Tibial artery (tissue), 4 donors: ENCODE data around the gene ABLIM2.

Source experiments
- DNase-seq, 2 donors: peaks; one replicate each; pipeline ENCODE4 v3.0.0-alpha.2; 2019
- H3K27ac ChIP-seq, 2 donors: fragments of 200-600 bp; sonication (generic) in 1 of 2; 1 replicate in 1 of 2; 2 replicates in 1 of 2; pipeline ENCODE4 v1.5.1; 2018 to 2019; ENCODE audit warnings: mild to moderate bottlenecking in 1 of 2
- H3K27me3 ChIP-seq, 2 donors: fragments of 200-600 bp; sonication (generic) in 1 of 2; one replicate each; pipeline versions ENCODE4 v1.5.1 to v1.6.0; 2016 to 2019
- H3K36me3 ChIP-seq, 3 donors: fragments of 200-600 bp; sonication (generic) in 2 of 3; one replicate each; pipeline ENCODE4 v1.5.1; 2016 to 2019; ENCODE audit warnings: mild to moderate bottlenecking in 2 of 3
- H3K4me1 ChIP-seq, 4 donors: fragments of 200-600 bp; sonication (generic) in 2 of 4; 1 replicate in 3 of 4; 2 replicates in 1 of 4; pipeline ENCODE4 v1.5.1; 2016 to 2019
- H3K4me3 ChIP-seq, 2 donors: fragments of 200-600 bp; sonication (generic) in 1 of 2; 1 replicate in 1 of 2; 2 replicates in 1 of 2; pipeline ENCODE4 v1.5.1; 2018 to 2019; ENCODE audit warnings: mild to moderate bottlenecking in 2 of 2
- H3K9me3 ChIP-seq, 3 donors: fragments of 200-600 bp; sonication (generic) in 1 of 3; one replicate each; pipeline ENCODE4 v1.5.1; 2016 to 2019
- intact Hi-C: fragments of 100-400 bp; cut with DNase I; formaldehyde crosslinking; loops from one replicate; pipeline ENCODE4 v1.15.0; 2023; ENCODE audit warnings: low total_unique reads
- TF ChIP-seq, protein P1 (sequence below), 2 experiments: fragments of 200-600 bp in 1 of 2; fragments of 450-650 bp in 1 of 2; IDR thresholded peaks; one replicate each; pipeline ENCODE4 v1.5.1; 2017 to 2019; ENCODE audit warnings: antibody characterized with exemption in 2 of 2, mild to moderate bottlenecking in 1 of 2, moderate library complexity in 1 of 2

The ABLIM2 gene

DNA sequence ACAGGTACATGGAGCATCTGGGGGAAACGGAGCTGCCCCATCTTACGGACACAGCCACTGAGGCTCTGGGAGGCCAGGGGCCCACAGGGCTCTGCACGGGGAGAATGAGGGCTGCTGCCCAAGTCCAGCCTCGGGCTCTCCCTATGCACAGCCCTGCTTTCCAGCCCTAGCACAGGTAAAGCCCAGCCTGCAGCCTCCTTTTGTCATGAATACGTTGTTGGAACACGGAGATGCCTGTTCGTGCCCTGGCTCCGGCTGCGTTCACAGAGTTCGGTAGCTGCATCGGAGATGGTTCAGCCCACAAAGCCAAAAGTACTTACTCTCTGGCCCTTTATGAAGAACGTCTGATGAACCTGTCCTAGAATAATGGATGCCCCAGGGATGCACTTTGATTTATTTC lies 150.2 kb downstream of the ABLIM2 start:
- no peak overlapping the region for H3K4me3 ChIP-seq
- no peaks in the 10 kb centered on the region for H3K27me3 ChIP-seq
- intact Hi-C loops, result no loop called here
- peaks cover 7 to 9% (median 8%) of the 10 kb centered on the region in 3 donors for H3K36me3 ChIP-seq
- no peaks in the 10 kb centered on the region for H3K9me3 ChIP-seq
- no peak for DNase-seq
- peaks cover 0 to 8% (median 0%) of the 10 kb centered on the region in 4 donors for H3K4me1 ChIP-seq
- H3K27ac ChIP-seq, result no peak overlapping the region
- TF ChIP-seq, protein P1, sequence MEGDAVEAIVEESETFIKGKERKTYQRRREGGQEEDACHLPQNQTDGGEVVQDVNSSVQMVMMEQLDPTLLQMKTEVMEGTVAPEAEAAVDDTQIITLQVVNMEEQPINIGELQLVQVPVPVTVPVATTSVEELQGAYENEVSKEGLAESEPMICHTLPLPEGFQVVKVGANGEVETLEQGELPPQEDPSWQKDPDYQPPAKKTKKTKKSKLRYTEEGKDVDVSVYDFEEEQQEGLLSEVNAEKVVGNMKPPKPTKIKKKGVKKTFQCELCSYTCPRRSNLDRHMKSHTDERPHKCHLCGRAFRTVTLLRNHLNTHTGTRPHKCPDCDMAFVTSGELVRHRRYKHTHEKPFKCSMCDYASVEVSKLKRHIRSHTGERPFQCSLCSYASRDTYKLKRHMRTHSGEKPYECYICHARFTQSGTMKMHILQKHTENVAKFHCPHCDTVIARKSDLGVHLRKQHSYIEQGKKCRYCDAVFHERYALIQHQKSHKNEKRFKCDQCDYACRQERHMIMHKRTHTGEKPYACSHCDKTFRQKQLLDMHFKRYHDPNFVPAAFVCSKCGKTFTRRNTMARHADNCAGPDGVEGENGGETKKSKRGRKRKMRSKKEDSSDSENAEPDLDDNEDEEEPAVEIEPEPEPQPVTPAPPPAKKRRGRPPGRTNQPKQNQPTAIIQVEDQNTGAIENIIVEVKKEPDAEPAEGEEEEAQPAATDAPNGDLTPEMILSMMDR (IDR thresholded peaks at IDR 0.05), result no peak

DNA sequence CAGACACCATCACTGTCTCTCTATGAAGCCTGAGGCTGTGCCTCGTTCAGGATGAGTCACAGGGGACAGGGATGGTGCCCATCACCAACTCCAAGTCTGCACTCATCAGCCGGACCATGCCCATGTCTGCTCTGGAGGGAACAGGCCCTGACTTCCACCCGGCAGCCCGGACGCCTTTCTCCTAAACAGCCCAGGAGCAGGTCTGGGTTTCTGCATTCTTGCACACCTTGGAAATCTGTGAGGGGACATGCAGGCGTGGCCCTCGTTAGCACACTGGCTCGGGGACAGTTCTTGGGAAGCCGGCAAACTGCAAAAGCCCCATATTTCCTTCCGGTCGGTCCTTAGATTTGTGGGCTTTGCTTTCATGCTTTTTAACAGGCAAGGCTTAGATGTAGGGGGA lies 151.0 kb downstream of the ABLIM2 start:
- intact Hi-C loops, result no loop called here
- peaks cover 7 to 9% (median 8%) of the 10 kb centered on the region in 3 donors for H3K36me3 ChIP-seq
- no peaks in the 10 kb centered on the region for H3K27me3 ChIP-seq
- no peak overlapping the region for H3K27ac ChIP-seq
- no peaks in the 10 kb centered on the region for H3K9me3 ChIP-seq
- no peak overlapping the region for H3K4me3 ChIP-seq
- DNase-seq, result no peak
- H3K4me1 ChIP-seq, result peaks cover 0 to 8% (median 0%) of the 10 kb centered on the region in 4 donors
- TF ChIP-seq, protein P1 (IDR thresholded peaks at IDR 0.05), result no peak

DNA sequence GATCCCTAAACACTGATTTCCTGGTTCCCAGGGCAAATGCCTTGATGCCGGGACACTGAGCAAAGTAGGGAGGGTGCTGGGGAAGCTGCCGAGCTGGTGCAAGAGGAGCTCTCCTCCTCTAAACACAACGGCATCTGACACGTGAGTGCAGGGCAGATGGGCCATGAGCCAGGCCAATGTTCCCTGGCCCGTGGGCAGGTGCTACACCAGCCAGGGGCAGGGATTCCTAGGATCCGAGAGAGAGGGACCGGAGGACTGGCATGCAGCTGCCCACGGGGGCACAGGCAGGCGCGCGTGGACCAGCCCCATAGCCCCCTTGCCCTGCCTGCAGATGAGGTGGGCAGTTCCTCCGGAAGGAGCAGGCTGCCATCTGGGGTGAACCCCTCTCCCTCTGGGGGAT lies 152.1 kb downstream of the ABLIM2 start:
- no peaks in the 10 kb centered on the region for H3K9me3 ChIP-seq
- no peak overlapping the region for H3K27ac ChIP-seq
- no peaks in the 10 kb centered on the region for H3K27me3 ChIP-seq
- intact Hi-C loops, result no loop called here
- DNase-seq, result no peak
- TF ChIP-seq, protein P1 (IDR thresholded peaks at IDR 0.05), result no peak
- peaks cover 0 to 8% (median 0%) of the 10 kb centered on the region in 4 donors for H3K4me1 ChIP-seq
- peaks cover 7 to 9% (median 8%) of the 10 kb centered on the region in 3 donors for H3K36me3 ChIP-seq
- no peak overlapping the region for H3K4me3 ChIP-seq

DNA sequence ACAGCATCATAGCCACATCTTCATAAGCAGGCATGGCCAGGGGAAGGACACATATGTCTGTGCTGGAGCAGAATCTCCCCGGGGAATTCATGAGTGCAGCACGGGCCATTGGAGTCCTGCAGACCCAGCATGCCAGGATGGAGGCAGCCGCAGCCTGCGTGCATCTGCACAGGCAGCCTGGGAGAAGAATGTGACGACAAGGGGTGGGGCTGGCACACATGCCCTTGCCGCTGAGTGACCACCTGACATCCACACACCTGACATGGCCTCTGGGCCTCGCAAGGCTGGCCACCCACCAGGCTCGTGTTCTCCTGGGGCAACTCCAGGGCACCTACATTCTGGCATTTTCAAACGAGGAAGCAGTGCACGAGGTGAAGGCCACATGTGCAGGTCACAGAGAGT lies 152.8 kb downstream of the ABLIM2 start:
- DNase-seq, result no peak
- no peaks in the 10 kb centered on the region for H3K9me3 ChIP-seq
- no peak overlapping the region for H3K4me3 ChIP-seq
- intact Hi-C loops, result no loop called here
- TF ChIP-seq, protein P1 (IDR thresholded peaks at IDR 0.05), result no peak
- peaks cover 7 to 9% (median 8%) of the 10 kb centered on the region in 3 donors for H3K36me3 ChIP-seq
- H3K4me1 ChIP-seq, result peaks cover 0 to 4% (median 0%) of the 10 kb centered on the region in 4 donors
- H3K27ac ChIP-seq, result no peak overlapping the region
- no peaks in the 10 kb centered on the region for H3K27me3 ChIP-seq

DNA sequence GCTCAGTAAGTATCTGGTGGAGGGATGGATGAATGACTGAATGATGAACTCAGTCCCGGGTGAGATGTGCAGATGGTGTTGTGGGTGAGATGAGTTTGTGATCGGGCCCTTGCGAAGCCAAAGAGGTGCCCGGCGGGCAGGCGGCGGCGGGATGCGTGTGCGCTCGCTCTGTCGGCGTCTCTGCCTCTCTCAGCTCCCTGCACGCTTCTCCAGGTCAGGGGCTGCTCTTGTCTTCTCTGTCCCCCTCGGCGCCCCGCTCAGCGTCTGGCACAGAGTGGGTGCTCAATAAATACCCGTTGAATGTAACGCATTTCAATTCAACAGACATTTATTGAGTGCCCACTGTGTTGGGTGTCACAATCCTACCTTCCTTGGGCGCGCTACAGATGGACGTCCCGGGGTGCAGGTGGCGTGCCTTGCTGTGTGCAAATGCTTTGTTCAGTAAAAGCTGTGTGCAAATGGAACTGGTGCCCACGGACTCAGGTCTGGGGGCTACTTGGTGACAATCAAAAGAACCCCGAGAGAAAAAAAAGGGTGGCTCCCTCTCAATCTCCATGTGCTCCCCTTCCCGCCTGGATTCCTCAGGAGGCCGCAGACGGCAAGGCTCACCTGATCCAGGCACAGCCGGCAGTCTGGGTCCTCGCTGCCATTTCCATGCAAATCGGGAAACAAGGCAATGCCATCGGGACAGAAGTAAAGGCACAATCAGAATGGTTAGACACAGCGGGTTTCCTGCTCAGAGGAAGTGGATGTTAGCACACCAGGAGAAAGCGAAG lies 153.4 kb downstream of the ABLIM2 start:
- TF ChIP-seq, protein P1 (IDR thresholded peaks at IDR 0.05), result no peak
- H3K27me3 ChIP-seq, result no peaks in the 10 kb centered on the region
- H3K27ac ChIP-seq, result no peak overlapping the region
- H3K4me1 ChIP-seq, result no peaks in the 10 kb centered on the region
- H3K36me3 ChIP-seq, result peaks cover 7 to 9% (median 8%) of the 10 kb centered on the region in 3 donors
- no peaks in the 10 kb centered on the region for H3K9me3 ChIP-seq
- intact Hi-C loops, result no loop called here
- no peak overlapping the region for H3K4me3 ChIP-seq
- no peak for DNase-seq
